A673 (cell line): Measurements from ENCODE around the gene MICOS13.

Experiments
- CTCF ChIP-seq: fragments of 300-800, 200-600 bp; sonication (generic); conservative IDR thresholded peaks from 2 replicates; pipeline ENCODE4 v1.5.1; 2017; ENCODE audit warnings: low read depth, mild to moderate bottlenecking, antibody characterized with exemption, low read length, moderate library complexity, mixed read lengths
- EZH2 ChIP-seq: fragments of 200-600 bp; sonication (generic); IDR thresholded peaks from 2 replicates; pipeline ENCODE4 v1.6.1; 2017; ENCODE audit warnings: borderline replicate concordance, low read depth, mild to moderate bottlenecking, mixed read lengths, antibody characterized with exemption, low read length; ENCODE audit not compliant: poor library complexity, severe bottlenecking

- TF ChIP-seq CTCF (no peak), EZH2 (no peak)
These were observed 3.6 kb downstream of the MICOS13 start for GRCh38 chr19:5676772-5677105.
